Camera-type eye (tissue), 1 donor: ENCODE measurements around the gene MEP1B. TPM values are rescaled to one million over a fixed set of nuclear protein-coding genes. Genes with fewer than 3 reads are reported as not detected.

Experiments
- total RNA-seq: library from RNA; depleted of rRNA; stranded (reverse); fragments of >200 nt; gene quantifications from one replicate; pipeline ENCODE4 v1.2.3, GENCODE V29; 2014

The MEP1B gene
- total RNA-seq, result not detected

GRCh38 chr18:32189790-32190189 lies at the start of gene MEP1B:
TSS of gene MEP1B (plus strand) at chr18:32190039. CDS start at chr18:32190071, 32 bp downstream.

Other genes starting within 250 kb of the MEP1B start
- gene TRAPPC8, start 246.9 kb upstream of the MEP1B start, total RNA-seq, result 100 TPM
- gene RNF125, start 171.2 kb upstream of the MEP1B start, total RNA-seq, result 4.1 TPM
- gene RNF138, start 98.2 kb upstream of the MEP1B start, total RNA-seq, result 30.7 TPM